C4-2B (cell line): ENCODE results near the gene CFAP97.

Source experiments
- CTCF ChIP-seq: fragments of 450-650 bp; conservative IDR thresholded peaks from 2 replicates; pipeline ENCODE4 v1.5.1; 2017; ENCODE audit warnings: mild to moderate bottlenecking
- ZFX ChIP-seq: fragments of 450-650 bp; IDR thresholded peaks from 2 replicates; pipeline ENCODE4 v1.6.1; 2017

GRCh38 chr4:185179488-185179887 is 24.3 kb downstream of the CFAP97 start:
- TF ChIP-seq CTCF = no peak
- TF ChIP-seq ZFX = no peak
